SU-DHL-6 (cell line): ENCODE data around the gene SLC25A12.
"Not testable (repeated sequence)": the region's sequence is repeated elsewhere in the genome, so short reads cannot be mapped to it uniquely, and the experiment has no call there.

Source experiments
- H2AFZ ChIP-seq: fragments of 200-600 bp; sonication (generic); 2 replicates; pipeline ENCODE4 v1.6.1; 2014; ENCODE audit warnings: low read depth, mild to moderate bottlenecking, moderate library complexity, mixed read lengths, antibody characterized with exemption, low read length; ENCODE audit not compliant: severe bottlenecking
- H3F3A ChIP-seq: fragments of 200-600 bp; shearing (Covaris generic); 2 replicates; pipeline ENCODE4 v1.6.0; 2016; ENCODE audit warnings: antibody characterized with exemption, mild to moderate bottlenecking; ENCODE audit not compliant: insufficient read depth
- H3K27ac ChIP-seq: fragments of 200-600 bp; sonication (generic); 2 replicates; pipeline ENCODE4 v1.5.1; 2016; ENCODE audit warnings: low read depth, mild to moderate bottlenecking, low read length, moderate library complexity, mixed read lengths
- H3K27me3 ChIP-seq: fragments of 200-600 bp; sonication (generic), shearing (Covaris generic); 2 replicates; pipeline ENCODE4 v1.6.0; 2014; ENCODE audit warnings: mild to moderate bottlenecking, low read length
- H3K36me3 ChIP-seq: fragments of 200-600 bp; sonication (generic); 2 replicates; pipeline ENCODE4 v1.6.1; 2014; ENCODE audit warnings: mild to moderate bottlenecking, low read length, mixed read lengths
- H3K4me2 ChIP-seq: fragments of 300-600, 200-600 bp; shearing (Covaris generic), sonication (generic); 2 replicates; pipeline ENCODE4 v1.6.0; 2014; ENCODE audit warnings: low read length, low read depth, mild to moderate bottlenecking; ENCODE audit not compliant: poor library complexity, severe bottlenecking
- H3K4me3 ChIP-seq: fragments of 200-600 bp; sonication (generic); 2 replicates; pipeline ENCODE4 v1.5.1; 2014; ENCODE audit warnings: antibody characterized with exemption, low read length, mild to moderate bottlenecking, mixed read lengths; ENCODE audit not compliant: insufficient read depth, poor library complexity, severe bottlenecking
- H3K79me2 ChIP-seq: fragments of 200-600 bp; sonication (generic); 2 replicates; pipeline ENCODE4 v1.6.1; 2014; ENCODE audit warnings: mild to moderate bottlenecking, low read length, moderate library complexity; ENCODE audit not compliant: insufficient read depth
- H3K9ac ChIP-seq: fragments of 200-600 bp; sonication (generic); 2 replicates; pipeline ENCODE4 v1.7.0; 2014; ENCODE audit warnings: mild to moderate bottlenecking, low read length
- H3K9me2 ChIP-seq: fragments of 200-600 bp; sonication (generic); replicated peaks from 2 replicates; pipeline ENCODE4 v1.6.1; 2014; ENCODE audit warnings: low read length; ENCODE audit not compliant: insufficient read depth
- H3K9me3 ChIP-seq: fragments of 200-600 bp; sonication (generic); 2 replicates; pipeline ENCODE4 v1.6.1; 2014; ENCODE audit warnings: low read length, mixed read lengths; ENCODE audit not compliant: insufficient read depth
- H4K20me1 ChIP-seq: fragments of 200-600 bp; sonication (generic); 2 replicates; pipeline ENCODE4 v1.6.1; 2014; ENCODE audit warnings: low read depth, mild to moderate bottlenecking, antibody characterized with exemption, low read length, moderate library complexity, mixed read lengths
- CTCF ChIP-seq: fragments of 200-600 bp; sonication (generic); IDR thresholded peaks from one replicate; pipeline ENCODE4 v1.5.1; 2017; ENCODE audit warnings: antibody characterized with exemption, mild to moderate bottlenecking, low read length, moderate library complexity; ENCODE audit not compliant: insufficient read depth, poor library complexity, severe bottlenecking
- EZH2phosphoT487 ChIP-seq: fragments of 200-600 bp; sonication (generic), shearing (Covaris generic); conservative IDR thresholded peaks from 2 replicates; pipeline ENCODE4 v1.6.1; 2018; ENCODE audit warnings: mild to moderate bottlenecking, antibody characterized with exemption, low read length, moderate library complexity, mixed read lengths

SLC25A12 gene

GRCh38 chr2:171785450-171785849, 108.6 kb downstream of the SLC25A12 start:
- Histone ChIP-seq H2AFZ (no peak overlapping the region), H3K79me2 (no peaks in the 10 kb centered on the region), H3K9me3 (no peaks in the 10 kb centered on the region), H3K4me2 (no peak overlapping the region), H4K20me1 (no peaks in the 10 kb centered on the region), H3K27ac (no peak overlapping the region), H3K9ac (no peak overlapping the region), H3K4me3 (no peak overlapping the region), H3F3A (peaks cover 10% of the 10 kb centered on the region; the same call in 1 of the 2 replicates), H3K36me3 (peaks cover 50% of the 10 kb centered on the region; the same call in 1 of the 2 replicates), H3K9me2 (no peaks in the 10 kb centered on the region), H3K27me3 (no peaks in the 10 kb centered on the region)
- TF ChIP-seq EZH2phosphoT487 (no peak), CTCF (no peak)

- no peak overlapping the region for H3K27ac ChIP-seq
- H2AFZ ChIP-seq, result no peak overlapping the region
- no peaks in the 10 kb centered on the region for H3K9me2 ChIP-seq
- H3K9ac ChIP-seq, result no peak overlapping the region
- no peaks in the 10 kb centered on the region for H3K9me3 ChIP-seq
- H3K27me3 ChIP-seq, result no peaks in the 10 kb centered on the region
- no peak overlapping the region for H3K4me3 ChIP-seq
- no peaks in the 10 kb centered on the region for H4K20me1 ChIP-seq
- no peaks in the 10 kb centered on the region for H3K79me2 ChIP-seq
- H3F3A ChIP-seq, result peaks cover 13% of the 10 kb centered on the region; the same call in 1 of the 2 replicates
- no peak overlapping the region for H3K4me2 ChIP-seq
- peaks cover 17% of the 10 kb centered on the region; the same call in 1 of the 2 replicates for H3K36me3 ChIP-seq
- no peak for TF ChIP-seq EZH2phosphoT487
These were observed 115.5 kb downstream of the SLC25A12 start for GRCh38 chr2:171778515-171778914.

GRCh38 chr2:171774581-171774980, 119.5 kb downstream of the SLC25A12 start:
- not testable (repeated sequence) for H3K36me3 ChIP-seq, H3K79me2 ChIP-seq, H2AFZ ChIP-seq, H3K4me3 ChIP-seq, H3K4me2 ChIP-seq, H3K9me2 ChIP-seq, H4K20me1 ChIP-seq, H3K9me3 ChIP-seq, H3K27ac ChIP-seq, H3K27me3 ChIP-seq, H3K9ac ChIP-seq
- H3F3A ChIP-seq, result peaks cover 10% of the 10 kb centered on the region; the same call in 1 of the 2 replicates

- H3K9me3 ChIP-seq, result no peaks in the 10 kb centered on the region
- H3K4me3 ChIP-seq, result no peak overlapping the region
- no peaks in the 10 kb centered on the region for H4K20me1 ChIP-seq
- no peak overlapping the region for H3K9ac ChIP-seq
- no peaks in the 10 kb centered on the region for H3K27me3 ChIP-seq
- TF ChIP-seq EZH2phosphoT487 (no peak), CTCF (no peak)
- peaks cover 8% of the 10 kb centered on the region; the same call in 1 of the 2 replicates for H3F3A ChIP-seq
- no peak overlapping the region for H3K27ac ChIP-seq
- no peaks in the 10 kb centered on the region for H3K79me2 ChIP-seq
- H3K9me2 ChIP-seq, result no peaks in the 10 kb centered on the region
- H3K36me3 ChIP-seq, result no peaks in the 10 kb centered on the region; the same call in 1 of the 2 replicates
- H3K4me2 ChIP-seq, result no peak overlapping the region
- H2AFZ ChIP-seq, result no peak overlapping the region
These were observed 121.7 kb downstream of the SLC25A12 start for GRCh38 chr2:171772373-171772772.
